Hepatocyte (in vitro differentiated cells): ENCODE results near the gene ITPK1. TPM values are rescaled to one million over a fixed set of nuclear protein-coding genes. Genes with fewer than 3 reads are reported as not detected.

Source experiments
- DNase-seq: peaks from one replicate; pipeline ENCODE4 v3.0.0-alpha.2; 2016; ENCODE audit warnings: low spot score
- H2AFZ ChIP-seq: fragments of 200-600 bp; sonication (generic); 2 replicates; pipeline ENCODE4 v1.6.0; 2016; ENCODE audit warnings: antibody characterized with exemption, mild to moderate bottlenecking
- H3K27ac ChIP-seq: fragments of 200-600 bp; sonication (generic); 2 replicates; pipeline ENCODE4 v1.5.1; 2016; ENCODE audit warnings: mild to moderate bottlenecking
- H3K27me3 ChIP-seq: fragments of 200-600 bp; sonication (generic); 2 replicates; pipeline ENCODE4 v1.6.1; 2016
- H3K36me3 ChIP-seq: fragments of 200-600 bp; sonication (generic); replicated peaks from 2 replicates; pipeline ENCODE4 v1.5.1; 2016; ENCODE audit warnings: low read depth; ENCODE audit not compliant: insufficient read depth
- H3K4me1 ChIP-seq: fragments of 200-600 bp; sonication (generic); 2 replicates; pipeline ENCODE4 v1.5.1; 2016; ENCODE audit warnings: mild to moderate bottlenecking, moderate library complexity; ENCODE audit not compliant: insufficient read depth
- H3K4me2 ChIP-seq: fragments of 200-600 bp; sonication (generic); 2 replicates; pipeline ENCODE4 v1.6.0; 2016
- H3K4me3 ChIP-seq: fragments of 200-600 bp; sonication (generic); 2 replicates; pipeline ENCODE4 v1.5.1; 2016; ENCODE audit warnings: mild to moderate bottlenecking
- H3K79me2 ChIP-seq: fragments of 200-600 bp; sonication (generic); 2 replicates; pipeline ENCODE4 v1.6.0; 2017; ENCODE audit warnings: mild to moderate bottlenecking
- H3K9me2 ChIP-seq: fragments of 200-600 bp; sonication (generic); replicated peaks from 2 replicates; pipeline ENCODE4 v1.6.0; 2017; ENCODE audit warnings: mild to moderate bottlenecking; ENCODE audit not compliant: insufficient read depth
- H3K9me3 ChIP-seq: fragments of 200-600 bp; sonication (generic); 2 replicates; pipeline ENCODE4 v1.5.1; 2016; ENCODE audit warnings: low read depth, mild to moderate bottlenecking
- H4K20me1 ChIP-seq: fragments of 200-600 bp; sonication (generic); 2 replicates; pipeline ENCODE4 v1.6.0; 2016; ENCODE audit warnings: mild to moderate bottlenecking; ENCODE audit not compliant: insufficient read depth, poor library complexity, severe bottlenecking
- CTCF ChIP-seq: fragments of 200-600 bp; sonication (generic); IDR thresholded peaks from 2 replicates; pipeline ENCODE4 v1.5.1; 2016; ENCODE audit warnings: antibody characterized with exemption, mild to moderate bottlenecking; ENCODE audit not compliant: poor library complexity
- EZH2 ChIP-seq: fragments of 200-600 bp; sonication (generic); IDR thresholded peaks from 2 replicates; pipeline ENCODE4 v1.6.1; 2016; ENCODE audit warnings: antibody characterized with exemption, mild to moderate bottlenecking, borderline replicate concordance
- EZH2phosphoT487 ChIP-seq: fragments of 200-600 bp; sonication (generic); IDR thresholded peaks from one replicate; pipeline ENCODE4 v1.6.1; 2018; ENCODE audit warnings: antibody characterized with exemption, mild to moderate bottlenecking, low read depth, moderate library complexity; ENCODE audit not compliant: unreplicated experiment, severe bottlenecking
- WGBS: methylation state at CpG from one replicate; pipeline ENCODE4 v1.1.6; 2016; ENCODE audit warnings: low lambda C conversion rate; ENCODE audit errors: missing lambda C conversion rate; 5-methylcytosine and 5-hydroxymethylcytosine counted together
- polyA plus RNA-seq: library from polyadenylated mRNA; unstranded; fragments of >200 nt; fragmentation: Nextera tagmentation; extraction: Ambion mirVana; gene quantifications from 2 replicates; pipeline ENCODE4 v1.2.1, GENCODE V29; 2016
- total RNA-seq: library from RNA; depleted of rRNA; stranded (reverse); fragments of >200 nt; gene quantifications from 2 replicates; pipeline ENCODE4 v1.2.3, GENCODE V29; 2014

The ITPK1 gene
- total and polyA plus RNA-seq, 2 experiments from 2014 or later = 49.8 to 66.7 TPM

GRCh38 chr14:93026339-93026738 lies 89.4 kb downstream of the ITPK1 start:
- Histone ChIP-seq H3K4me2 (no peak overlapping the region), H3K36me3 (no peaks in the 10 kb centered on the region), H2AFZ (no peak overlapping the region), H3K4me3 (no peak overlapping the region), H3K79me2 (peaks cover 82% of the 10 kb centered on the region), H4K20me1 (no peaks in the 10 kb centered on the region), H3K9me3 (no peaks in the 10 kb centered on the region), H3K27ac (no peak overlapping the region), H3K4me1 (peaks cover 4% of the 10 kb centered on the region), H3K27me3 (no peaks in the 10 kb centered on the region), H3K9me2 (no peaks in the 10 kb centered on the region)
- no peak for TF ChIP-seq EZH2
- TF ChIP-seq CTCF = no peak
- TF ChIP-seq EZH2phosphoT487 = no peak
- DNase-seq = no peak
- WGBS = 92% methylated on average over 7 of the region's 7 CpGs

- no peak overlapping the region for H3K27ac ChIP-seq
- peaks cover 80% of the 10 kb centered on the region for H3K79me2 ChIP-seq
- TF ChIP-seq EZH2 (no peak), CTCF (no peak), EZH2phosphoT487 (no peak)
- H3K36me3 ChIP-seq = no peaks in the 10 kb centered on the region
- no peak overlapping the region for H2AFZ ChIP-seq
- no peaks in the 10 kb centered on the region for H3K9me2 ChIP-seq
- WGBS = 91% methylated on average over 9 of the region's 9 CpGs
- H3K27me3 ChIP-seq = no peaks in the 10 kb centered on the region
- no peaks in the 10 kb centered on the region for H4K20me1 ChIP-seq
- peaks cover 10% of the 10 kb centered on the region for H3K4me1 ChIP-seq
- no peaks in the 10 kb centered on the region for H3K9me3 ChIP-seq
- no peak for DNase-seq
- H3K4me2 ChIP-seq = no peak overlapping the region
- no peak overlapping the region for H3K4me3 ChIP-seq
Measured at GRCh38 chr14:93025055-93025454, 90.7 kb downstream of the ITPK1 start.

- Histone ChIP-seq H3K4me3 (no peak overlapping the region), H3K4me2 (no peak overlapping the region), H4K20me1 (no peaks in the 10 kb centered on the region), H3K79me2 (peaks cover 83% of the 10 kb centered on the region), H3K36me3 (no peaks in the 10 kb centered on the region), H3K27me3 (no peaks in the 10 kb centered on the region), H2AFZ (no peak overlapping the region), H3K9me2 (no peaks in the 10 kb centered on the region), H3K9me3 (no peaks in the 10 kb centered on the region), H3K4me1 (peaks cover 16% of the 10 kb centered on the region), H3K27ac (peak overlapping the region; percentile 61)
- TF ChIP-seq EZH2phosphoT487 = no peak
- TF ChIP-seq EZH2 = no peak
- TF ChIP-seq CTCF = no peak
- 91% methylated on average over 5 of the region's 5 CpGs for WGBS
- DNase-seq = no peak
Measured at GRCh38 chr14:93024493-93024892, 91.2 kb downstream of the ITPK1 start.
